Common myeloid progenitor, CD34-positive (primary cell): Measurements from ENCODE around the gene KCNQ4.

Experiments
- CTCF ChIA-PET: fragments of 350-600 bp; sonication (Branson Sonifier 250); formaldehyde crosslinking; loops from one replicate; lab custom pipeline; 2021; ENCODE audit warnings: antibody characterized with exemption; lab: Charles Lee
- POLR2A ChIA-PET: fragments of 350-600 bp; sonication (Branson Sonifier 250); formaldehyde crosslinking; loops from one replicate; lab custom pipeline; 2021; ENCODE audit warnings: antibody characterized with exemption; lab: Charles Lee
- DNase-seq, 3 donors: peaks; one replicate each; pipeline versions ENCODE4 v3.0.0 to v3.0.0-alpha.2; 2013
- H3K27ac ChIP-seq, 2 experiments: 1 replicate in 1 of 2; 2 replicates in 1 of 2; pipeline ENCODE4 v1.7.0; 2013; ENCODE audit warnings: inconsistent platforms in 2 of 2, low read length in 2 of 2, mild to moderate bottlenecking in 2 of 2, low read depth in 1 of 2, moderate library complexity in 1 of 2; ENCODE audit not compliant: severe bottlenecking in 2 of 2, insufficient read depth in 1 of 2, poor library complexity in 1 of 2
- H3K27me3 ChIP-seq, 5 experiments: replicated peaks in 2 of 5; 1 replicate in 3 of 5; 2 replicates in 2 of 5; pipeline versions ENCODE4 v1.6.1 to v1.7.0; 2013; ENCODE audit warnings: low read length in 4 of 5, mild to moderate bottlenecking in 2 of 5, moderate library complexity in 2 of 5, inconsistent platforms in 1 of 5; ENCODE audit not compliant: insufficient read depth in 5 of 5, control insufficient read depth in 4 of 5
- H3K36me3 ChIP-seq, 4 experiments: 1 replicate in 2 of 4; 2 replicates in 2 of 4; pipeline versions ENCODE4 v1.6.1 to v1.7.0; 2013; ENCODE audit warnings: low read length in 3 of 4, control low read depth in 1 of 4, mild to moderate bottlenecking in 1 of 4; ENCODE audit not compliant: control insufficient read depth in 4 of 4, insufficient read depth in 4 of 4
- H3K4me1 ChIP-seq, 4 experiments: 1 replicate in 3 of 4; 2 replicates in 1 of 4; pipeline versions ENCODE4 v1.6.1 to v1.7.1; 2013; ENCODE audit warnings: low read length in 3 of 4, mild to moderate bottlenecking in 3 of 4, control low read depth in 1 of 4, inconsistent platforms in 1 of 4, moderate library complexity in 1 of 4; ENCODE audit not compliant: control insufficient read depth in 4 of 4, insufficient read depth in 4 of 4; ENCODE audit errors: control extremely low read depth in 1 of 4
- H3K4me3 ChIP-seq, 7 experiments: 1 replicate in 4 of 7; 2 replicates in 3 of 7; pipeline versions ENCODE4 v1.5.1 to v1.7.0; 2013; ENCODE audit warnings: mild to moderate bottlenecking in 7 of 7, low read length in 6 of 7, moderate library complexity in 6 of 7, inconsistent platforms in 2 of 7, low read depth in 2 of 7, control low read depth in 1 of 7; ENCODE audit not compliant: insufficient read depth in 4 of 7, control insufficient read depth in 1 of 7; ENCODE audit errors: extremely low read depth in 1 of 7
- H3K9me3 ChIP-seq, 5 experiments: 1 replicate in 4 of 5; 2 replicates in 1 of 5; pipeline versions ENCODE4 v1.6.1 to v1.7.1; 2013; ENCODE audit warnings: low read length in 4 of 5, mild to moderate bottlenecking in 2 of 5, inconsistent platforms in 1 of 5, low read depth in 1 of 5, moderate library complexity in 1 of 5; ENCODE audit not compliant: control insufficient read depth in 4 of 5, insufficient read depth in 2 of 5; ENCODE audit errors: control extremely low read depth in 1 of 5
- WGBS: methylation state at CpG from one replicate; pipeline ENCODE4 v1.1.5; 2013; ENCODE audit not compliant: insufficient coverage; 5-methylcytosine and 5-hydroxymethylcytosine counted together

The KCNQ4 gene

GRCh38 chr1:40829631-40830245 lies 46.2 kb downstream of the KCNQ4 start:
- no peak for DNase-seq
- peaks cover 0 to 20% (median 17%) of the 10 kb centered on the region in 4 experiments for H3K4me1 ChIP-seq
- ChIA-PET CTCF (interaction anchor here (1.9 kb wide), 1 partner anchor 9 kb away, joined by 6 read pairs; no protein-coding TSS in a partner anchor), POLR2A (no interaction called here)
- H3K27ac ChIP-seq, result no peak overlapping the region
- H3K27me3 ChIP-seq, result no peaks in the 10 kb centered on the region
- H3K36me3 ChIP-seq, result no peaks in the 10 kb centered on the region
- H3K9me3 ChIP-seq, result no peaks in the 10 kb centered on the region
- no peak overlapping the region for H3K4me3 ChIP-seq
- WGBS, result 94% methylated on average over 13 of the region's 14 CpGs

GRCh38 chr1:40830419-40830943 lies 46.9 kb downstream of the KCNQ4 start:
- no peaks in the 10 kb centered on the region for H3K9me3 ChIP-seq
- 98% methylated on average over 5 of the region's 13 CpGs for WGBS
- POLR2A ChIA-PET, result interaction anchor here (0.7 kb wide), 1 partner anchor 65 kb away, joined by 3 read pairs; no protein-coding TSS in a partner anchor
- no peaks in the 10 kb centered on the region for H3K36me3 ChIP-seq
- CTCF ChIA-PET, result interaction anchor here (1.0 to 1.9 kb wide), 2 partner anchors 10 to 21 kb away, joined by 3 to 6 read pairs; no protein-coding TSS in a partner anchor
- no peak overlapping the region for H3K27ac ChIP-seq
- DNase-seq, result no peak
- no peaks in the 10 kb centered on the region for H3K27me3 ChIP-seq
- H3K4me1 ChIP-seq, result peaks cover 0 to 12% (median 10%) of the 10 kb centered on the region in 4 experiments
- no peak overlapping the region for H3K4me3 ChIP-seq

- Histone ChIP-seq H3K9me3 (no peaks in the 10 kb centered on the region), H3K27me3 (peaks cover 0 to 1% (median 0%) of the 10 kb centered on the region in 5 experiments), H3K36me3 (no peaks in the 10 kb centered on the region), H3K27ac (no peak overlapping the region), H3K4me3 (no peak overlapping the region), H3K4me1 (peaks cover 0 to 5% (median 3%) of the 10 kb centered on the region in 4 experiments)
- DNase-seq, result no peak
- CTCF ChIA-PET, result interaction anchor here (0.6 to 2.3 kb wide), 5 partner anchors 10 to 306 kb away, joined by 3 to 9 read pairs (median 4); no protein-coding TSS in a partner anchor
- WGBS, result 96% methylated on average over 20 of the region's 22 CpGs
- POLR2A ChIA-PET, result interaction anchor here (0.7 kb wide), 1 partner anchor 65 kb away, joined by 3 read pairs; no protein-coding TSS in a partner anchor
Measured at GRCh38 chr1:40831001-40831732, 47.6 kb downstream of the KCNQ4 start.

GRCh38 chr1:40833979-40834378 lies 50.4 kb downstream of the KCNQ4 start:
- POLR2A ChIA-PET, result no interaction called here
- DNase-seq, result no peak
- no peak overlapping the region for H3K4me3 ChIP-seq
- H3K9me3 ChIP-seq, result no peaks in the 10 kb centered on the region
- peaks cover 0 to 5% (median 0%) of the 10 kb centered on the region in 4 experiments for H3K4me1 ChIP-seq
- CTCF ChIA-PET, result interaction anchor here (1.0 to 1.3 kb wide), 3 partner anchors 9 to 15 kb away, joined by 3 to 4 read pairs (median 3); no protein-coding TSS in a partner anchor
- H3K36me3 ChIP-seq, result no peaks in the 10 kb centered on the region
- peaks cover 0 to 1% (median 0%) of the 10 kb centered on the region in 5 experiments for H3K27me3 ChIP-seq
- 83% methylated on average over 1 of the region's 1 CpG for WGBS
- H3K27ac ChIP-seq, result no peak overlapping the region

- Histone ChIP-seq H3K4me1 (peaks cover 0 to 13% (median 10%) of the 10 kb centered on the region in 4 experiments), H3K27me3 (peaks cover 0 to 1% (median 0%) of the 10 kb centered on the region in 5 experiments), H3K27ac (no peak overlapping the region), H3K36me3 (no peaks in the 10 kb centered on the region), H3K4me3 (no peak overlapping the region), H3K9me3 (no peaks in the 10 kb centered on the region)
- CTCF ChIA-PET, result no interaction called here
- 88% methylated on average over 11 of the region's 11 CpGs for WGBS
- no peak for DNase-seq
- POLR2A ChIA-PET, result no interaction called here
Measured at GRCh38 chr1:40834968-40835545, 51.5 kb downstream of the KCNQ4 start.

GRCh38 chr1:40836283-40836682 lies 52.7 kb downstream of the KCNQ4 start:
- CTCF ChIA-PET, result interaction anchor here (1.3 kb wide), 1 partner anchor 11 kb away, joined by 4 read pairs; no protein-coding TSS in a partner anchor
- Histone ChIP-seq H3K4me1 (peaks cover 3 to 25% (median 22%) of the 10 kb centered on the region in 4 experiments), H3K27me3 (peaks cover 0 to 1% (median 0%) of the 10 kb centered on the region in 5 experiments), H3K27ac (no peak overlapping the region), H3K4me3 (no peak overlapping the region), H3K9me3 (no peaks in the 10 kb centered on the region), H3K36me3 (no peaks in the 10 kb centered on the region)
- POLR2A ChIA-PET, result no interaction called here
- 90% methylated on average over 4 of the region's 4 CpGs for WGBS
- no peak for DNase-seq
